HTERT RPE-1 (cell line): Measurements from ENCODE around the gene PACSIN1.

Experiments used
- in situ Hi-C: fragments of 300-500 bp; cut with MboI; formaldehyde crosslinking; loops from 4 replicates; pipeline ENCODE4 v1.14.3; 2020; ENCODE audit warnings: low sequenced_read_pairs

PACSIN1 gene

DNA sequence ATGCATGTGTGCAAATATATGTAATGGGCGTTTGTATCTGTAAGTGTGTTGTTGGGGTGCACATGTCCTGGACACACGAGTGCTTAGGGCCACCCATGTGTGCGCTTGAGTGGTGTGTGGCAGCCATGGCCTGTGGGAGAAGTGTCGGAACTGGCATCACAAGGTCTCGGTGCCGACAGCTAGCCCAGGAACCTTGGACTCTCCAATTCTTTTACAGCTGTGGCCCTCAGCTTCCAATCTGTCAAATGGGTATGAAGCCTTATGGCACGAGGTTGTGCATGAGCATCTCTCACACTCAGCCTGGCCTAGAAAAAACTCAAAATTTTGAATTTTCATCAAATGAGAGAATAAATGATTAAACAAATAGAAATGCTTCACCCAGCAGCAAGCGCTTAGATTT lies 48.2 kb downstream of the PACSIN1 start:
- in situ Hi-C loops: no loop called here

DNA sequence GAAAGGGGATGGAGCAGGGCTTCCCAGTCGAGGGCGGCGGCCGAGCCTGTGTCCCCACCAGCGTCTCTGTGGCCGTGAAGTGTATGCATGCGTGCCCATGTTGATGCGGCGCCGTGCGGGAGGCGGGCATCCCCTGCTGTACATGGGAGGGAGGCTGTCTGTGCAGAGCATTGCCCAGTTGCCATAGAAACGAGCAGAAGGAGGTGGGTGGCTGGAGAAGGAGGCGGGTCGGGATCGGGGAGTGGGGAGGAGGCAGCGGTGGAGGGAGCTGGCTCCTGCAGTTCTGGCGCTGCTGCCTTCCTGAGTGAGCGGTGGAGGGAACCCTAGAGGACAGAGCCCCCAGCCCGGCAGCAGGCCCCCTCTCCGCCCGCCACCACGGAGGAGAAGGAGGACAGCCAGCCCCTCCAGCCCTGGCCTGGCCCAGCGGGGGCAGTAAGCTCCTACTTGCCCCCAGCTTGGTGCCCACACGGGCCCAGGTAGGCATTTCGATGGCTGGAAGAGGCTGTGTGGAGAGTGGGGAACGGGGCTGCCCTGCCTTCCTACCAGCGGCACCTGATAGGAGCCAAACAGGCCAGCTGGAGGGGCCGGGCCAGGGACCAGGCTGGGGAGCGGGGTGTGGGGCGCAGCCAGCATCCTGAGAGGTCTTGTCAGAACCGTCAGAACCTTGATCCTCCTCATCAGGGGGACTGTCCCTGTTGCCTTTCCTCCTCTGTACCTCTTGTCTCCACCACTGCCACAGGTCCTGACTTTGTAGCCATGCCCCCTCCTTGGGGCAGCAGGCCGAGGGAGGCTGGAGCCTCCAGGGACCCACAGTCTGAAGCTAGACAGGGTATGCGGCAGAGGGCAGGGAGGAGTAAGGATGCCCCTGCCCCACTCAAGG lies 49.0 kb downstream of the PACSIN1 start:
- in situ Hi-C loops: no loop called here

DNA sequence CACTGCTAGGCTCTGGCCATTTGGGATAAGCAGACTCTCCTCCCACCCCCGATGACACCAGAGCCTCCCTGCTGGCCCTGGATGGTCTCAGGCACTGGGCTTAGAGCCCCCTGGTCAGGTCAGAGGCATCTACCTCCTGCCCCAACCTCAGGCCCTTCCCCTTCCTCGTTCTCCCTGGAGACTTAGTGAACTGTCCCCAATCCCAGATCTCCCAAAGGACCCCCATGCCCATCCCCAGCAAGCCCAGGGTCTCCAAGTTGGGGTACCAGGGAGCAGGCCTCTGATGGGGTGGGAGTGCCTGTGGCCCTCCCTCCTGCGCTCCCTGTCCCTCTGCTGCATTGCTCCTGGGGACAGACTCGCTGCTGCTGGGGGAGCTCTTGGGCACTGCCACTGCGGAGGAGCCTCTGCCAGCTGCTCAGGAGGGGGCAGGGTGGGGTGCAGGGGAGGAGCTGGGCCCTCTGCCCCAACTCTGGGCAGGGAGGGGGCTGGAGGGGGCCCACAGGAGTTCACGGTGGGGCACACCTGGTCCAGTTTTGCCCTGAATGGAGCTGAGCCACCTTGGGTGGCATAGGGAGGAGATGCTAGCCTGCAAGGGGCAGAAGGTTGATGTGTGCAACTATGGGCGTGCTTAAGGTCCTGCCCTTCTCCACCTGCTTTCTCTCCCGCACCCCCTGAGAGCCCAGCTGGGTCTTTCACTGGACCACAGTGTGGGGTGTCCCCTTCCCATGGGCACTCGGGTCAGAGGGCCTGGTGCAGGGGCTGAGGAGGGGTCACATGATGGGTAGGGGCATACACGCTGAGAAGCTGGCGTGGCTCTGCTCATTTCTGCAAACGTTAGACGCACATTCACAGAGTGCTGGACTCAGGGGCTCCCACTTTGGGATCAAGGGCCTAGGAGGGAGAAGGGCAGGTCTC lies 49.9 kb downstream of the PACSIN1 start:
- in situ Hi-C loops: no loop called here

DNA sequence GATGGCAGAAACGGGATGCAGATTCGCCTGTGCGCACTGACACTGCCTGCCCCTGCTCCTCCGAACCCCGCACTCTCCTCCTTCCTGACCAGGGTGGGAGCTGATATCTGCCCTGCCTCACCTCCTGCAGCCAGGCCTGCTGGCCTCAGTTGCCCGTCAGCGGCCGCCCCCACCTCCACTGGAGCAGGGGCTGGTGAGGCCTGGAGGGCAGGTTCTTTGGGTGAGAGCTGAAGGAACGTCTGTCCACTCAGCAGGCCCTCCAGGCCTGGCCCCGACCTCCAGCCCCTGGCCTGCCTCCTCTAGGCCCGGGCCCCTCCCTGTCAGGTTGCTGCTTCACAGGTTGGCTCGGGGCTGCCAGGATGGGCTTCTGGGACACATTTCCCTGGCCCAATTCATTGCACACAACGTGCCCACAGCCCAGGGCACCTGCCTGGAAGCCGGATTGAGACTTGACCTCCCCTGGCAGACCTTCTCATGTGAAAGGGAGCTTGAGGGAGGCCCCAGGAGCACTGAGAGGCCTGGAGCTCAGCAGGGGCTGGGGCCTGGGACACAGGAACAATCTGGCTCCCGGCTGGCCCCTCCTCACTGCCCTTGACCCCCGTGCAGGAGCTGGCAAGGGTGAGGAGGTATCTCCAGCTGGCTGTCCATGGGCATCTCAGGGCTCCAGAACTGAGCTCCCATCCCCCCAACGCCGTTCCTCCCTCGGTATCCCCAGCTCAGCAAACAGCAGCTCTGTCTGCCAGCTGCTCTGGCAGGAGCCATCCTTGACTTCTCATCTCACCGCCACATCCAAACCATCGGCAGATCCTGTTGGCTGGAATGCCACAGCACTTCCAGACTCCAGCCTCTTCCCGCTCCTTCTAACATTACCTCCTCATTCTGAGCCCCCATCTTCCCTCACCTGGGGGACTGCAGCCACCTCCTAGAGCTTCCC lies 50.8 kb downstream of the PACSIN1 start:
- in situ Hi-C loops: no loop called here

GRCh38 chr6:34517461-34517881 lies 51.6 kb downstream of the PACSIN1 start:
- in situ Hi-C loops: no loop called here

DNA sequence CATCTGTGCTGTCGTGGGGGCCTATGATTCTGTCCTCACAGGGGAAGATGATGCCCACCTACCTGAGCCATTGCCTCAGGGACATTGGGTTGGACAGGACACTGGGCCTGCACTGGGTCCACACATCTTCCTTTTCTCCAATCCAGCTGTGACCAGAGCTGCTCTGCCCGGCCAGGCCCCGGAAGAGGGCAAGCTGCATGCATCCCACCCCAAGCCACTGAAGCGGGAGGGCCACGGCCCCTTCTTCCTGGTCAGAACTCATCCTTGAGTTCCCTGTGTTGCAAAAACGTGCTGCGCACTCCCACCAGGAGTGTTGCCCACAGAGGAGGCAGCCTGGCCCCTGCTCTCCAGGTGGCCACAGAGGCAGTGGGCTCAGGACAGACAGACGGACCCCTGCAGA lies 52.1 kb downstream of the PACSIN1 start:
- in situ Hi-C loops: no loop called here

- in situ Hi-C loops: no loop called here
These were observed 52.9 kb downstream of the PACSIN1 start for GRCh38 chr6:34518669-34519365.

GRCh38 chr6:34519971-34520644 lies 54.2 kb downstream of the PACSIN1 start:
- in situ Hi-C loops: no loop called here

DNA sequence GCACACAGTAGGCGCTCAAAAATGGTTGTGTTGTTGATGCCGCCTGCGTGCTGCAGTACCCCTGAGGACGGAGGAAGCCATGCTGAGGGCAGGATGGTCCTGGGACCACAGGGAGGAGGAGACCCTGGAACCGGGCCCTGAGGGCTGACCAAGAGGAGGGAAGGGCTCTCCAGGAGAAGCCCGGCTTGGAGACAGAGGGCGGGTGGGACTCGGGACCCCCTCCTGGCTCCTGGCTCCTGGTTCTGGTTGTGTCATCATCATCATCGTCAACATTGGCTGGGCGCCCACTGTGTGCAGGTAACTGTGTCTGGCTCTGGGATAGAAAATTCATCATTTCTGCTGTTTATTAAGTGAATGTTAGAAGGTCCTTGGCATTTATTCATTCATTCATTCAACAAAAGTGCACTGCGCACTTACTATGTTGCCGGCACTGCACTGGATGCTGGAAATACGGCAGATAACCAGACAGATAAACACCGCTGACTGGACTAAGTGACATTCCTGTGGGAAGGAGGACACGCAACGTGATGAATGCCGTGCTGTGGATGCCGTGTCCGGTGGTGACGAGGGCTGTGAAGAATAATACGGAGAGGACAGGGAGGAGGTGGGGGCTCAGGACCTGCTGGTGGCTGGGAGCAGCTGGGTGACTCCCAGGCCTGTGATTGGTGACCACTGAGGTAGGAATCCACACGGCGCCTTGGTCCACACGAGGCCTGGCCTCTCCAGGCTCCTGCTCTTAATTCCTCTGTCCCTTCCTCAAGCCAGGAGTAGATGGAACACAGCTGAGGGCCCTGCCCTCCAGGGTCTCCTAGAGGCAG lies 55.0 kb downstream of the PACSIN1 start:
- in situ Hi-C loops: no loop called here

DNA sequence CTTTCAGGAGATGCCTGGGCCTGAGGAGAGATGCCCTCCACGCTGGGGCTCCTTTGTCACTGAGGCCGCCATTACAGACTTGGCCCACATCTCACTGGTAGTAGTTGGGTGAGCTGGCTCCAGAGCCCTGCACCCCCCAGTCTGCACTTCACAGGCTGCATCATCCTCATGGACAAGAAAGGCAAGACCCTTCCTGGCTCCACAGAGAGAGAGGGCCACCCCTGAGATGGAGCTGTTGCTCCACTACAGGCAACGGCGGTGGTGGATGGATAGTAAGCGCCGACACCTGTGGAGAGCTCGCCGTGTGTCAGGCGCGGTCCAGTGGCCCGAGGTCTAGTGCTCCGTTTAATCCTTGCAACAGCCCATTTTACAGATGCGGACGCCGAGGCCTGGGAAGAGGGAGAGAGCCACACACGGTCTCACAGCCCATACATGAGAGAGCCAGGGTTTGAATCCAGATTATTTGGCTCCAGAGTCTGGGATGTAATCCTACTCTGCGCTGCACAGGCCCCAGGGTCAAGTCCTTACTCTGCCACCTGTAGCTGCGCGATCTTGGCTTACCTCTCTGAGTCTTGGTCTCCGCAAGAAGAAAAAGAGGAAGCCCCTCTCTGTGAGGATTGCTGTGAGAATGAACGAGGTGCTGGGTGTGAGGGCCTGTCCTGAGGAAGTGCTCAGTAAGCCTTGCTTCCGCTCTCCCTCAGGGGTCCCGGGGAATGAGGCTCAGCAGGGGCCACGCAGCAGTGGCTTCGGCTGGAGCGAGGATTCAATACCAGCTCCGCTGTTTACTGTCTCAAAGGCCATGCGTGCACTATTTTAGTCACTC lies 55.8 kb downstream of the PACSIN1 start:
- in situ Hi-C loops: no loop called here

DNA sequence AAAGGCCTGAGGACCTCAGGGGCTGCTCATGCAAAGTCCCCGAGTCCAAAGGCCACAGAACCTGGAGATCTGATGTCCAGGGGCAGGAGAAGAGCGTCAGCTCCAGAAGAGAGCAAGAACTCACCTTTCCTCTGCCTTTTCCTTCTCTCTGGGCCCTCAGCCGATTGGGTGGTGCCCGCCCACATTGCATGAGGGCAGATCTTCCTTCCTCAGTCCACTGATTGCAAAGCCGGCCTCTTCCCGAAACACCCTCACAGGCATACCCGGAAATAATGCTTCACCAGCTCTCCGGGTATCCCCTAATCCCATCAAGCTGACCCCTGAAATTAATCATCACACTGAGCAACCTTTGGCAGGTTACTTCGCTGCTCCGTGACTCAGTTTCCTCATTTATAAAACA lies 56.9 kb downstream of the PACSIN1 start:
- in situ Hi-C loops: no loop called here

DNA sequence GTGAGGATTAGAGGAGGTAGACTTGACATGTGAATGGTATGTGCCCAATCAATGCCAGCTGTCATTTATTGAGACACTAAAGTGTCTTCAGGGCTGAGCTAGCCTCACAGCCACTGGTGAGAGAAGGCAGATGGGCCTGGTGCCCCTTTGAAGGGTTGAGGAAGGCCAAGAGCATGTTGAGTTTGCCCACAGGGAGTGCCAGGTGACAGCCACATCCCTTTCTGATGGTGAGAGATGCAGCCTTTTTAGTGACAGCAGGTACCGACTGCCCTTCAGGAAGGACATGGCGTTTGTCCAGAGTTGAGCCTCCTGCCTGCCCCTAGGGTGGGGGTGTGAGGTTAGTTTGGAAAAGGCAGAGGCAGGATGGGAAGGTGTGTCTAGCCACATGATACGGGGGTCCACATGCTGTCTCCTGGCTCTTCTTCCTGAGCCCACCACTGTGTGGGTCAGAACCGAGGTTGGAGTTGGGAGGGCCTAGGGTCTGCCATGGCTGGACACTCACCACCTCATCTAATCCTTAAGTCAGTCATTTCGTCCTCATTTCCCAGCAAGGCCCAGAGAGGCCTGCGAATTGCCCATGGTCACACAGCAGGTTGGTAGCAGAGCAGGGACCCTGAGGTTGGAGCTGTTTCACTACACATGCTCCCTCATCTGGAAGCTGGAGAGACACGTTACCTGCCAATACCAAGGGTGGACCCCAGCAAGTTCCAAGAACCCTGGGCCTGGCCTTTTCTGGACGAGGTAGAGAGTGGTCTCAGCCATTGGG lies 57.7 kb downstream of the PACSIN1 start:
- in situ Hi-C loops: no loop called here

DNA sequence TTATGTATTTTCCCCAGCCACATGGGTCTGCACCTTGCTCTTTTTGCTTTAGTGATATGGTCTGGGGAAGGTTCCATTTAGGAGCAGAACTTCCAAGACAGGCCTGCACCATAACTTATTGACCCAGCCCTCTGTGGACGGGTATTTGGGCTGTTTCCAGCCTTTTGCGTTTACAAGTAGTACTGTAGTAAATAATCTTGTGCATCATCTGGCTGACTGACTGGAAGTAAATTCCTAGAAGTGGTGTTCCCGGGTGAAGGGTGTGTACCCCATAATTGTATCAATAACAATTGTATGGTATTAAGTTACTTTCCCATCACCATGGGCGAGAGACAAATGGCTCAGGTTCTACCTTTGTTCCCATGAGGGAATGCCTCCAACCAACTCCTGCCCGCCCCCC lies 58.6 kb downstream of the PACSIN1 start:
- in situ Hi-C loops: no loop called here

DNA sequence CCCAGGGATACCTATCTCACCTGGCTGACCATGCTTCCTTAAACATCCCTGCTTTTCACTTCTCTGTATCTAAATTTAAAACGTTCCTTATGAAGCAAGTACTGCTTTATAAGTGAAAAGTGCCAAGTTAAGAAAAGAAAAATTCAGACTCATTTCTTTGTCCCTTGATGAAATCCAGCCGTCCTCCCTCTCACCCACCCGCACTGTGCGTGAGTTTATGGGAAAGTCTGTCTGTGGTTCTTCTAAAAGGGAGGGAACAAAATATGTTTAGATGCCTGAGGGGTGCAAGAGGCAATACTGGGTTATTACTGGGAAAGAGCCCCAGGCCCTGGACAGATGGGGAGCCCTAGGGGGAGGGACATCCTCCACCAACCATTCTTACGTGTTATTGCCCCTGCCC lies 59.1 kb downstream of the PACSIN1 start:
- in situ Hi-C loops: no loop called here

- in situ Hi-C loops: no loop called here
These were observed 59.7 kb downstream of the PACSIN1 start for GRCh38 chr6:34525431-34526175.

DNA sequence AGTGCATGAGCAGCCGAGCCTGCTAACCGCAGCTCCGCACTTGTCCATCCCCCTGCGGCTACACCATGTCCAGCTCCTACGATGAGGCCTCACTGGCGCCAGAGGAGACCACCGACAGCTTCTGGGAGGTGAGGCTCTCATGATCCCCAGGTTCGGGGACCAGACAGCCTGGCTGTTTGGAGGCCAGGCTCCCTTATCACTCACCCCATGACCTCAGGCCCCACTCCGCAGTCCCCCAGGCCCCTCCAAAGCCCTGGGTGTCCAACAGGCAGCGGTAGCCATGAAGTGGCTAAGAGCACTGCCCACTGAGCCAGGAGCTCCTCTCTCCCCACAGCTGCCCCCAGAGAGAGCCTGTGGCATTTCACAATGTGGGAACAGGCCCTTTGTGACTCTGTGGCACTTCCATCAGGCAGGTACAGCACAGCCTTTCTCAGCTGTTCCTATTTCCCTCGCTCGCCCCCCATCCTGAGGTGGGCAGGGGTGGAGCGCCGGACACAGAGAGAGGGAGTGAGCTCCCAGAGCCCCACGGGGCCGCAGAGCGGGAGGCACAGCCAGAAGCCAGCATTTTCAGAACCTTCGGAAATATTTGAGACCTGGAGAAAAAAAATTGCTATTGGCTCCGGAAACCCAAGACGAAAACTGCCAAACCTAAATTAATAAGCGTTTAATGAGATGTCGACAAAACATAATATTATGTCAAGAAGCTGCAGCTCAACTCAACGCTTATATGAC lies 60.5 kb downstream of the PACSIN1 start:
- in situ Hi-C loops: no loop called here
